CD4-positive, CD25-positive, alpha-beta regulatory T cell (primary cell): ENCODE measurements around the gene EGFLAM. TPM values are rescaled to one million over a fixed set of nuclear protein-coding genes. Genes with fewer than 3 reads are reported as not detected.
A peak's percentile ranks its signal among the peaks of the same experiment; 100 is the strongest.

ENCODE experiments used
- ATAC-seq, 2 donors: fragments of 150-1000 bp; cut with Tn5 transposase; one replicate each; pipeline ENCODE4 v1.10.0; 2021; ENCODE audit warnings: low read depth in 2 of 2, moderate number of reproducible peaks in 2 of 2, moderate library complexity in 1 of 2
- DNase-seq, 3 donors: peaks; one replicate each; pipeline versions ENCODE4 v3.0.0 to v3.0.0-alpha.2; 2012 to 2022; ENCODE audit warnings: mixed read lengths in 1 of 3
- H3K27ac ChIP-seq: one replicate; pipeline ENCODE4 v1.7.0; 2013; ENCODE audit warnings: mild to moderate bottlenecking, low read length; ENCODE audit not compliant: insufficient read depth, poor library complexity, severe bottlenecking
- H3K27me3 ChIP-seq: one replicate; pipeline ENCODE4 v1.7.0; 2013; ENCODE audit warnings: low read length; ENCODE audit not compliant: control insufficient read depth, insufficient read depth
- H3K36me3 ChIP-seq: one replicate; pipeline ENCODE4 v1.7.0; 2013; ENCODE audit warnings: mild to moderate bottlenecking, low read length, moderate library complexity; ENCODE audit not compliant: control insufficient read depth, insufficient read depth
- H3K4me1 ChIP-seq: 2 replicates; pipeline ENCODE4 v1.7.0; 2013; ENCODE audit warnings: mild to moderate bottlenecking, low read length; ENCODE audit not compliant: insufficient read depth, control insufficient read depth, poor library complexity, severe bottlenecking
- H3K4me3 ChIP-seq: one replicate; pipeline ENCODE4 v1.7.0; 2013; ENCODE audit warnings: low read depth, mild to moderate bottlenecking, low read length, moderate library complexity
- H3K9me3 ChIP-seq, 2 experiments: 1 replicate in 1 of 2; 2 replicates in 1 of 2; pipeline ENCODE4 v1.7.0; 2013; ENCODE audit warnings: low read length in 2 of 2, mild to moderate bottlenecking in 1 of 2, moderate library complexity in 1 of 2; ENCODE audit not compliant: control insufficient read depth in 2 of 2
- H3K27ac Mint-ChIP-seq, 3 donors: one replicate each; pipeline ENCODE4 v1.8.0; 2020 to 2022; ENCODE audit warnings: mild to moderate bottlenecking in 3 of 3, mixed read lengths in 3 of 3, moderate library complexity in 2 of 3
- H3K27me3 Mint-ChIP-seq: one replicate; pipeline ENCODE4 v1.8.0; 2022; ENCODE audit warnings: mild to moderate bottlenecking, mixed read lengths
- H3K36me3 Mint-ChIP-seq: one replicate; pipeline ENCODE4 v1.8.0; 2020; ENCODE audit warnings: mixed read lengths
- H3K4me1 Mint-ChIP-seq, 4 donors: one replicate each; pipeline ENCODE4 v1.8.0; 2020 to 2022; ENCODE audit warnings: mixed read lengths in 4 of 4, mild to moderate bottlenecking in 1 of 4
- H3K4me3 Mint-ChIP-seq, 4 donors: one replicate each; pipeline ENCODE4 v1.8.0; 2020 to 2022; ENCODE audit warnings: mild to moderate bottlenecking in 4 of 4, mixed read lengths in 4 of 4, moderate library complexity in 3 of 4
- H3K9me3 Mint-ChIP-seq, 7 donors: one replicate each; pipeline ENCODE4 v1.8.0; 2020 to 2022; ENCODE audit warnings: mixed read lengths in 7 of 7, mild to moderate bottlenecking in 3 of 7, moderate library complexity in 2 of 7
- polyA plus RNA-seq, 4 donors: library from polyadenylated mRNA; unstranded; fragments of 300-500 nt; fragmentation: Illumina TruSeq; gene quantifications; one replicate each; pipeline ENCODE4 v1.2.3, GENCODE V29; 2021
- total RNA-seq: library from RNA; stranded (reverse); gene quantifications from one replicate; pipeline ENCODE4 v1.2.3, GENCODE V29; 2022

EGFLAM gene
- total and polyA plus RNA-seq, 5 donors from 2014 or later: not detected

DNA sequence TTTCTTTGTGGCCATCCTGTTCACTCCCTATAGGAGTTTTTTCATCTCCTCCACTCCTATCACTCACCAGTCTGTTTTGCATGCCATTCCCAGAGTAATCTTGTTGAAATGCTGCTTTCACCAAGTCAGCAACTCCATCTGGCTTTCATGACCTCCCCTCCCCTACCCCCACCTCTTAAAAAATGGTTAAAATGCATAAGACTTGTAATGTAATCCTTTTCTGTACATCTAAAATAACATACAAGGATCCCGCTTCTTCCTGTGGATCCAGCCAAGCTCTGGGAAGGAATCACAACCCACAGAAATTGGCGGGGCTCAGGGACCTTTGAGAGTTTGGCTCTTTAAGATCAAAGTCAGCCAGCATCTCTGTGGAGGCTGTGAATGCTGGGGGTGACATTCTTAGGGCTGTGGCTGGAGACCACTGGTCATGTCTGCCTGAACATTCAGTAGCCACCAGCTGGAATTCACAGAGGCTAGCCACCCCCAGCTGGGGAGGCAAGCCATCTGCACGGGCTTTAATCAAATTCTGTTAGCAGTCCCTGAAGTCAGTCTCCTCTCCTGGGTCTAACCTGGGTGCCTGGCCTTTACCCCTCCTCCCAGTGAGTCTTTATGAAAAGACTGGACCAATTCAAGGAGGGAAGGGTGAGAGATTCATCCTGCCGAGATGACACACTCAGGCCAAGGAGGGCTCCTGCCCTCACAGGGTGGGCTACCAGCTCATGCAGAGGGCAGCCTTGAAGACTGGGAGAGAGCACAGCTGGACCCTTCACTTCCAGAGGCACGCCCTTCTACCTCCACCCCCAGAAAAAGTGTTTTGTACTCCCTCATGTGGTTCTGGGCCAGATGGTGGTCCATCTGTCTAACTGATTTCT is 165.2 kb downstream of the EGFLAM start:
- H3K4me1 ChIP-seq: no peaks in the 10 kb centered on the region
- DNase-seq (no peak), ATAC-seq (no peak)
- no peaks in the 10 kb centered on the region for H3K36me3 Mint-ChIP-seq
- no peak overlapping the region for H3K27ac Mint-ChIP-seq
- H3K9me3 Mint-ChIP-seq: no peaks in the 10 kb centered on the region
- no peaks in the 10 kb centered on the region for H3K9me3 ChIP-seq
- H3K4me3 Mint-ChIP-seq: no peak overlapping the region
- no peaks in the 10 kb centered on the region for H3K4me1 Mint-ChIP-seq
- peaks cover 16% of the 10 kb centered on the region for H3K27me3 Mint-ChIP-seq
- H3K4me3 ChIP-seq: no peak overlapping the region
- no peak overlapping the region for H3K27ac ChIP-seq
- peaks cover 4% of the 10 kb centered on the region for H3K27me3 ChIP-seq
- H3K36me3 ChIP-seq: no peaks in the 10 kb centered on the region

DNA sequence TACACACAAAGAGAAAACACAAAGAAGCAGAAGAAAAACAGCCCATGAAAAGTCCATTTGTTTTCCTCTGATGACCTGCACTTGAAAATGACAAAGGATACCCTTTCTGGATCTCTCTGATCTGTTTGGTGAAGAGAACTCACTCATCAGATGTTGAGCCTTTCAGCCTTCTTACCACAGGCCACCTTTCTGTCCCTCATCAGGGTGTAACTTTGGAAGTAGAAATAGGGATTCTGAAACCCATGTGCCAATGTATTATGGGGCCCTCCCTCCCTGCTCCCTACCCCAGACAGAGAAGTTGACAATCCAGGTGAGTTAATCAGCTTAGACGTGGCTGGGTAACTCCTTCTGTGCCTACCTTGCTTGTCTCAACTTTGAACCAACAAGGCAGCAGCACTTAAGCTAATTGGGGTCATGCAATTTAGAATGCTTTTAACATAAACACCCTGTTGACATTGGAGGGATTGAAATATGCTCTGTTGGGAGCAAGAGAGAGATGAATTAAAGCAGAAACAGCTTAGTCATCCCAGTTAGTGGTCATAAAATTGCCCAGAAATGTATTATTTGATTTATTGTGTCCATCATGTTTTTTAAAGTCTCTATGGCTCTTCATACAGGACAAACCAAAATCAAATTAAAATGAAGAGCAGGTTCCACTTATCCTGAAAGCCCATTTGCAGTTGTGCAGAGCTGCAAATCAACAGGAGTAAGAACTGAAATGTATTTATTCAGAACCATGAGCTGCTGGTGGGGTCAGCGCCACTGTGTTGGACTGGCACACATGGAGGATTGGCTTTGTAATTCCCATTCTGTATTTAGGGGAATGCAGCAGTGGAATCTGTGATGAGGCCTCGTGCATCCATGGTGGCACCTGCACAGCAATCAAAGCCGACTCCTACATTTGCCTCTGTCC is 166.0 kb downstream of the EGFLAM start:
- Histone ChIP-seq H3K4me3 (no peak overlapping the region), H3K9me3 (no peaks in the 10 kb centered on the region), H3K27me3 (peaks cover 4% of the 10 kb centered on the region), H3K27ac (no peak overlapping the region), H3K4me1 (no peaks in the 10 kb centered on the region), H3K36me3 (no peaks in the 10 kb centered on the region)
- DNase-seq (no peak), ATAC-seq (no peak)
- Mint-ChIP-seq H3K27me3 (peaks cover 16% of the 10 kb centered on the region), H3K27ac (no peak overlapping the region), H3K36me3 (no peaks in the 10 kb centered on the region), H3K4me3 (no peak overlapping the region), H3K4me1 (no peaks in the 10 kb centered on the region), H3K9me3 (no peaks in the 10 kb centered on the region)

DNA sequence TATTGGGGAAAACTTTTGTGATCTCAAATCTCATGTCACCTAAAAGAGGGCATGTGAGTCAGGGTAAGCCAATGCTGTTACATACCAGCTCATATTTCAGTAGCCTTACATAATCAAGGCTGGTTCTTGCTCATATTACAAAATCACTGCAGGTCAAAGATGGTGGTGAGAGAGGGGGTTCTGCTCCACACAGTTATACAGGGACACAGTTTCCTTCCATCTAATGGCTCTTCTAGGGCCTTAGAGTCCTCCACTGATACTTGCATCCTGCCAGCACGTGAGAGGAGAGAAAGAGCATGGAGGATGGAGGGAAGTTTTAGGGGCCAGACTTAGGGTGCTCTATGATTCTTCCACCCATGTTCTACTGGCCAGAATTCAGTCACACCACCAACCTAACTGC is 168.1 kb downstream of the EGFLAM start:
- ATAC-seq (no peak), DNase-seq (no peak)
- Mint-ChIP-seq H3K4me1 (no peaks in the 10 kb centered on the region), H3K36me3 (no peaks in the 10 kb centered on the region), H3K4me3 (no peak overlapping the region), H3K9me3 (peaks cover 0 to 2% (median 0%) of the 10 kb centered on the region in 7 donors), H3K27me3 (peaks cover 31% of the 10 kb centered on the region), H3K27ac (no peak overlapping the region)
- Histone ChIP-seq H3K27me3 (peaks cover 3% of the 10 kb centered on the region), H3K4me3 (no peak overlapping the region), H3K36me3 (no peaks in the 10 kb centered on the region), H3K4me1 (no peaks in the 10 kb centered on the region), H3K9me3 (no peaks in the 10 kb centered on the region), H3K27ac (no peak overlapping the region)

DNA sequence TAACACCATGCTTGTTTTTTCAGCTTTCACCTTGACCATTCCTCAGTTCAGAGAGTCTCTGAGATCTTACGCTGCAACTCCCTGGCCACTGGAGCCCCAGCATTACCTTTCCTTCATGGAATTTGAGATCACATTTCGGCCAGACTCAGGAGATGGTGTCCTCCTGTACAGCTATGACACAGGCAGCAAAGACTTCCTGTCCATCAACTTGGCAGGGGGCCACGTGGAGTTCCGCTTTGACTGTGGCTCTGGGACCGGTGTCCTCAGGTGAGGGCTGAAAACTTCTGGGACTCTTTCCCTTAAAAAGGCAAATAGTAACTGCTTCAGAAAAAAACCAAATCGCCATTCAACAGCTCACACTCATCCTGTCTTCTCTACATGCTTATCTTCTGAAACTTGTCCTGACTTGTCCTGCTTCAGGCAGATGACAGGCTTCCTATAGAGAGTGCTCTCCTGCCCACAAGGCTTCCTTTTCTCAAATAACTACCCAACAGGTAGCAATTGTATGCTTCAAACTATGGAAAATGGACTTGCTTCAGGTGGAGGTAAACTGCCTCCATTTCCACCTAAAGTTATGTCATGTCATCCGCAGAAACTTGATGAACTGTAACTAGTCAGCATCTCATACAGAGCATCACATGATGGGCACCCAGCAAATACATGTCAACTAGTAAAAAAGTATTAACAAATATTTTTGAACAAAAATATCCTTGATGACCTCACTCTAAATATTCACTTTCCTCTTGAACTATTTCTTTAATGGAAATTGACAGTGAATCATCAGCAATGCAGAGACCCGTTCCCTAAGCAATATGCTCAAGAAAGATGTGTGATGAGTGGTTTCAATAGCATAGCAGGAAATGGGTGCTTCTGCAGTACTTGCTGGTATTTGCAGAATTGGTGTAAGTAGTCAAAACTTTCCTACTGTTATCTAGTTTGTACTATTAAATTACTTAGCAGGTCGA is 168.9 kb downstream of the EGFLAM start:
- Mint-ChIP-seq H3K4me3 (no peak overlapping the region), H3K36me3 (no peaks in the 10 kb centered on the region), H3K27me3 (peaks cover 37% of the 10 kb centered on the region), H3K4me1 (no peaks in the 10 kb centered on the region), H3K9me3 (peaks cover 0 to 2% (median 0%) of the 10 kb centered on the region in 7 donors), H3K27ac (no peak overlapping the region)
- DNase-seq: peak in 1 of 3 donors; percentile 9
- H3K27ac ChIP-seq: no peak overlapping the region
- H3K4me3 ChIP-seq: no peak overlapping the region
- ATAC-seq: no peak
- H3K9me3 ChIP-seq: no peaks in the 10 kb centered on the region
- no peaks in the 10 kb centered on the region for H3K36me3 ChIP-seq
- H3K4me1 ChIP-seq: no peaks in the 10 kb centered on the region
- H3K27me3 ChIP-seq: peaks cover 3% of the 10 kb centered on the region

DNA sequence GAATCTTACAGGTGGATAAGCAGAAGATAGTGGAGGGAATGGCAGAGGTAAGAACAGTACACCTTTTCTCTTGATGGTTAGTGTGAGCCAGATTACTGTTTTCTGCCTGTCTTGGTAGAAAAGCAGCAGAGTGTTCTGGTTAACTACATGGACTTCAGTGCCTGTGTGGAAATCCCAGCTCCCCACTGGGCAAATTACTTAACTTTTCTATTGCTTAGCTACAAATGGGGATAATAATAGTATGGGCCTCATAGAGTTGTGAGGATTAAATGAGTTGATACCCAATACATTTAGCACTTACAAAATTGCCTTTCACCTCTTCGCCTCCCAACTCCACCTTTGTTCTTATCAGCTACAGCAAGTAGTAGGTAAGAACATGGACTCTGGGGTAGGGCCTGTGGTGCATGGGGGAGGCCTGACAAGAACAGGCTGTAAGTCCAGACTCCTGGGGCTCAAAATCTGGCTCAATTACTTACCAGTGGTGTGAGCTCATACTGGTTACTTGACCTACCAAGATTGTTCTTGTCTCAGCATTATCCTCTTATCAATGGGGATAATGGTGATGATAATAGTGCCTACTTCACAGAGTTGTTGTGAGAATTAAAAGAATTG is 173.0 kb downstream of the EGFLAM start:
- H3K27me3 ChIP-seq: peaks cover 8% of the 10 kb centered on the region
- Mint-ChIP-seq H3K4me1 (no peaks in the 10 kb centered on the region), H3K9me3 (peaks cover 0 to 2% (median 0%) of the 10 kb centered on the region in 7 donors), H3K36me3 (no peaks in the 10 kb centered on the region), H3K27ac (no peak overlapping the region), H3K4me3 (no peak overlapping the region), H3K27me3 (peaks cover 25% of the 10 kb centered on the region)
- DNase-seq (no peak), ATAC-seq (no peak)
- no peaks in the 10 kb centered on the region for H3K9me3 ChIP-seq
- H3K36me3 ChIP-seq: no peaks in the 10 kb centered on the region
- no peaks in the 10 kb centered on the region for H3K4me1 ChIP-seq
- no peak overlapping the region for H3K27ac ChIP-seq
- no peak overlapping the region for H3K4me3 ChIP-seq

DNA sequence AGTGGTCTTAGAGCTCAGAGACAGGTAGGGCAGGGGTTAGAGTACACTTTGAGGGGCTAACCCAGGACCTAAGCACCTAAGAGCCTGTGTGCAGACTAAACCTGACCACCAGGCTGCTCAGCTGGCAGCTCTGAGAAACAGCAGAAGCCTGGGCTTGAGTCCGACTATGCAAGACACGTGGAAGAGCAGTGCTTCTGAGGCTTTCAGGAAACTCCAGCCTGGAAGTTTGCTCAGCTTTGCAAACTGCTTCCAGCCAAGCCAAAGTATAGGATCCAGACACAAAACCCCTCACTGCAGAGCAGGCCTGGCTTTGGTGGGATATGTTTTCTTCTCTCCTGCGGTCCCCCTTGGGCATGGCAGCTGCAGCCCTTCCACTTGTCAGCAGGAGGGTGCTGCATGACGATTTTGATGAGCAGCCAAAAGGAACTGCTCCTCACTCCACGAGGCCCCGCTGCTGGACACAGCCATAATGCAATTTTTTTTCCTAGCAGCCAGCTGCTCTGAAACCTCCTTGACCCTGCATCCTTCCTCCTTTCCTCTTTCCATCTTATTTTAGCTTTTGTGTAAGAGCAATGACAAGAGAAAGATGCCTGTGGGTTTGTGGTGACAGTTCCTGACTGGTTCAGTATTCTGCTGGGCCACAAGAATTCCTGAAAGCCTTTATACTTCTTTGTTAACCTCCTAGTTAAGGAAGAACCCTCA is 175.0 kb downstream of the EGFLAM start:
- peaks cover 0 to 2% (median 0%) of the 10 kb centered on the region in 7 donors for H3K9me3 Mint-ChIP-seq
- H3K4me1 Mint-ChIP-seq: no peaks in the 10 kb centered on the region
- H3K4me3 Mint-ChIP-seq: no peak overlapping the region
- H3K4me1 ChIP-seq: no peaks in the 10 kb centered on the region
- H3K27ac ChIP-seq: no peak overlapping the region
- no peaks in the 10 kb centered on the region for H3K9me3 ChIP-seq
- H3K27ac Mint-ChIP-seq: no peak overlapping the region
- H3K36me3 Mint-ChIP-seq: no peaks in the 10 kb centered on the region
- H3K4me3 ChIP-seq: no peak overlapping the region
- no peaks in the 10 kb centered on the region for H3K36me3 ChIP-seq
- DNase-seq (no peak), ATAC-seq (no peak)
- H3K27me3 Mint-ChIP-seq: peaks cover 29% of the 10 kb centered on the region
- H3K27me3 ChIP-seq: peaks cover 6% of the 10 kb centered on the region
